ENCODE results near the gene MLX.
A peak's percentile ranks its signal among the peaks of the same experiment; 100 is the strongest.

Gene MLX

DNA sequence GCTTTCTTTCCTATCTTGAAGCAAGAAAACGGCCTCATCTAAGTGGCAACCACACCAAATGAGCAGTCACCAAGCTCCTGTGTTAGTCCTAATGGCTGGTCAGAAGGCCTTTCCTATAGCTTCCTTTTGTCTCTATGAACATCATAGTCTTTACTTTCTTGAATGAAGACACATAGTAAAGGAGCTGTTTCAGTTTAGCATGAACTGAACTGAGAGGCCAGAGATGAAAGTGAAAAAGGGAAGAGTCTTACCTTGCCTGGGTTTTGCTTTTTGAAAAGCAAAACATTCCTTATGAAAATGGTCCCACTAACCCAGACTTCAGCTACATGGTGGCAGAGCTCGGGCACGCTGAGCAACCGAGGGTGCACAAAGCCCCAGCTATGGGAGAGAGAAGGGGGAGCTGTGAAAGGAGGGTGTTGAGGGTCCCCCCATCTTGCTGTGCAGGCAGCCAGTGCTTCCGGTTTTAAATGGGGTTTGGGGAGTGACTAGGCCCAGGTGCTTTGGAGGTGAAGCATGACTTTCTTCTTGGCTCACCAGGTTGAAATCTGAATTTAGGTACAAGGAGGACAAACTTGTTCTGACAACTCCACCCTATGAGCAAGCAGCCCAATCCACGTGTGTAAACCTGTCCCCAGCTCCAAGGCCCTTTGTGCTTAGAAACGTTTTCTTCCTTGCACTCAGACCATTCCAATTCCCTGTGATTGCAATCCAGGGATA is 19.8 kb downstream of the MLX start:
- DNase-seq (ENCODE audit: low read depth), result no peak
- TF ChIP-seq CTCF (conservative IDR thresholded peaks at IDR 0.05; ENCODE audit: low read length), result no peak
- no peak overlapping the region for H3K4me3 ChIP-seq (ENCODE audit: low read length)

- H3K4me3 ChIP-seq (ENCODE audit: low read length), result no peak overlapping the region
- no peak for DNase-seq (ENCODE audit: low read depth)
- TF ChIP-seq CTCF (conservative IDR thresholded peaks at IDR 0.05; ENCODE audit: low read length), result no peak
Observed at GRCh38 chr17:42590886-42591285, 24.0 kb downstream of the MLX start.

DNA sequence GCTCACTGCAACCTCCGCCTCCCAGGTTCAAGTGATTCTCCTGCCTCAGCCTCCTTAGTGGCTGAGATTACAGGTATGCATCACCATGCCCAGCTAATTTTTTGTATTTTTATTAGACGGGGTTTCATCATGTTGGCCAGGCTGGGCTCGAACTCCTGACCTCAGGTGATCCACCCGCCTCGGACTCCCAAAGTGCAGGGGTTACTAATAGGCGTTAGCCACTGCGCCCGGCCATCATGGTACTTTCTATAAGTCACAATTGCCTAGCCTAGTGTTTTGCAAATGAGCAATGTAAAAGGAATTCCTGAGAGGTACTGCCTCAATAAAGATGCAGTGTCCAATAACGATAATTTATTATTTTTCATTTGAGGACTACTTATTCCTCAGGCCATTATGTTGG is 24.5 kb downstream of the MLX start:
- no peak for DNase-seq (ENCODE audit: low read depth)
- no peak for TF ChIP-seq CTCF (conservative IDR thresholded peaks at IDR 0.05; ENCODE audit: low read length)
- no peak overlapping the region for H3K4me3 ChIP-seq (ENCODE audit: low read length)

DNA sequence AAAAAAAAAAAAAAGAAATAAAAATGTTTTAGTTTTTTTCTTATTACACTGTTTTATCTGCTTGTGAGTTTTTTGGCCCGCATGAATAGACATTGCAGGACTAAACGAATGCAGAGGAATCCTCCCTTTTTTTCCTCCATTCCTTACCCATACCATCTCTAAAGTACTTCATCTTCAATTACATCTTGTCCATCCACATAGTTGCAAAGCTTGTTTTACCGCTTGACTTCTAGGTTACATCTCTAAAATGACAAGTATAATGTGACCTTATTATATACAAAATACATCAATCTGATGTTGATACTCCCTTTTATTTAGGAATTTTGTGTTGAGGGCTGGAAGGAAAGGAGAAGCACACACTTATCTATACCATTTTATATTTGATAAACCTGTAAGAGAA is 29.5 kb downstream of the MLX start:
- H3K4me3 ChIP-seq (ENCODE audit: low read length), result no peak overlapping the region
- DNase-seq (ENCODE audit: low read depth), result no peak
- TF ChIP-seq CTCF (conservative IDR thresholded peaks at IDR 0.05; ENCODE audit: low read length), result no peak

- no peak overlapping the region for H3K4me3 ChIP-seq (ENCODE audit: low read length)
- no peak for TF ChIP-seq CTCF (conservative IDR thresholded peaks at IDR 0.05; ENCODE audit: low read length)
- peak; percentile 43 for DNase-seq (ENCODE audit: low read depth)
Observed at GRCh38 chr17:42598905-42599304, 32.0 kb downstream of the MLX start.

DNA sequence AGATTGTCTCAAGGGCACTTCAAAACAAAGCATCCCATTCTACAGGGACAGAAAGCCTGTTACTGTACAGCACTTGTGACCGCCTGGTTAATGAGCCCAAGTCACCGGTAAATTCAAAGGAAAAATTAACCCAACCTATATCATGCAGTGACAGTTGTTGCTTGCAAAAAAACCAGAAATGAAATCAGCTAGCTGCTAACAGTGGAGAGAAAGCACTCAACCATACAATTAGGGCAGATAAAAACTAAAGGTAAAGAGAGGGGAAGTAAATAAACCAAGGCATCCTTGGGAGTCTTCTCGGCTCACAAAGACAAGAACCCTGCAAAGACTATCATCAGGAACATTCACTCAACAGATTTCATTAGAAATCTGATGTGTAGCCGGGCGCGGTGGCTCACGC is 36.4 kb downstream of the MLX start:
- TF ChIP-seq CTCF (conservative IDR thresholded peaks at IDR 0.05; ENCODE audit: low read length), result no peak
- H3K4me3 ChIP-seq (ENCODE audit: low read length), result no peak overlapping the region
- DNase-seq (ENCODE audit: low read depth), result no peak

DNA sequence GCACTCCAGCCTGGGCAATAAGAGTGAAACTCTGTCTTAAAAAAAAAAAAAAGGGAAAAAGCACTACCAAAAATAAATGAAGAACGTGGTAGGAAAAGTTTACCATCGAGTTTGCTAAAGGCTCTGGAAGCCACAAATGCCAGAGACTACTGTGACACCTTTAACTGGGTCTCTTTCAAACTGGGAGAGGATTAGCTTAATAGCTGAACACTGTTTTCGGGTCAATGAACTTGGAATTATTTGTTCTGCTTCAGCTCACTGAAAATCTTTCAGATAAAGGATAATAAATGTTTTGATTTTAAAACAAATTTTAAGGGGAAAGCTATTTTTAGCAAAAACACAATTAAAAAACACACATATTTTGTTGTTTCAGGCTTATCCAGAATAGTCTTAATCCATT is 40.9 kb downstream of the MLX start:
- no peak for TF ChIP-seq CTCF (conservative IDR thresholded peaks at IDR 0.05; ENCODE audit: low read length)
- peak overlapping the region; percentile 97 for H3K4me3 ChIP-seq (ENCODE audit: low read length)
- no peak for DNase-seq (ENCODE audit: low read depth)
